AG09319 (cell line): ENCODE results near the gene MAGI3.

ENCODE experiments used
- DNase-seq: peaks from one replicate; pipeline ENCODE4 v3.0.0-alpha.2; 2010; ENCODE audit warnings: low read depth; ENCODE audit errors: extremely low read depth
- CTCF ChIP-seq: IDR thresholded peaks from 2 replicates; pipeline ENCODE4 v1.5.1; 2011; ENCODE audit warnings: low read depth, mild to moderate bottlenecking, inconsistent platforms, low read length, moderate library complexity

MAGI3 gene

GRCh38 chr1:113390871-113391648 is 745 bp downstream of the MAGI3 start:
- DNase-seq, result no peak
- TF ChIP-seq CTCF, result peak; percentile 2; the same call in 1 of the 2 replicates

- no peak for TF ChIP-seq CTCF
- no peak for DNase-seq
Observed at GRCh38 chr1:113391649-113392271, 1.4 kb downstream of the MAGI3 start.

GRCh38 chr1:113392541-113393128 is 2.3 kb downstream of the MAGI3 start:
- DNase-seq, result no peak
- no peak for TF ChIP-seq CTCF

GRCh38 chr1:113394043-113394862 is 3.9 kb downstream of the MAGI3 start:
- TF ChIP-seq CTCF, result no peak
- no peak for DNase-seq

- no peak for TF ChIP-seq CTCF
- no peak for DNase-seq
Observed at GRCh38 chr1:113394863-113395259, 4.5 kb downstream of the MAGI3 start.

- DNase-seq, result no peak
Observed at GRCh38 chr1:113396102-113396501, 5.8 kb downstream of the MAGI3 start.

More at GRCh38 chr1:113396102-113396501, 5.8 kb downstream of the MAGI3 start:
- TF ChIP-seq CTCF, result no peak
